GM12892 (cell line): ENCODE measurements around the gene APBA2.

Experiments used
- POLR2A ChIP-seq: IDR thresholded peaks from 2 replicates; pipeline ENCODE4 v1.6.1; 2011; ENCODE audit warnings: low read depth, low read length, control low read depth
- POLR2AphosphoS5 ChIP-seq: IDR thresholded peaks from 2 replicates; pipeline ENCODE4 v1.6.1; 2011; ENCODE audit warnings: low read depth, low read length, control low read depth
- TAF1 ChIP-seq: IDR thresholded peaks from 2 replicates; pipeline ENCODE4 v1.6.1; 2011; ENCODE audit warnings: low read depth, mild to moderate bottlenecking, control low read depth, low read length, borderline replicate concordance

- no peak for TF ChIP-seq POLR2AphosphoS5
- TF ChIP-seq POLR2A = no peak
- TF ChIP-seq TAF1 = no peak
Measured at GRCh38 chr15:28895146-28895545, 9.4 kb downstream of the APBA2 start.
